Small intestine (tissue), 7 donors: ENCODE measurements around the gene MYOT. TPM values are rescaled to one million over a fixed set of nuclear protein-coding genes. Genes with fewer than 3 reads are reported as not detected.

Experiments
- DNase-seq, 2 donors: peaks; one replicate each; pipeline versions ENCODE4 v3.0.0 to v3.0.0-alpha.2; 2013
- FAIRE-seq: peaks from 2 replicates; lab custom pipeline; 2012; peaks lifted over from hg19 to GRCh38; lab: Jason Lieb, UNC
- H3K27ac ChIP-seq, 3 donors: one replicate each; pipeline ENCODE4 v1.5.1; 2013; ENCODE audit warnings: low read length in 2 of 3, mild to moderate bottlenecking in 2 of 3, control low read depth in 1 of 3, inconsistent platforms in 1 of 3, low read depth in 1 of 3, moderate library complexity in 1 of 3
- H3K27me3 ChIP-seq, 3 donors: one replicate each; pipeline ENCODE4 v1.6.1; 2013; ENCODE audit warnings: low read length in 3 of 3, inconsistent platforms in 1 of 3; ENCODE audit not compliant: control insufficient read depth in 3 of 3, insufficient read depth in 3 of 3
- H3K36me3 ChIP-seq, 3 donors: one replicate each; pipeline ENCODE4 v1.6.1; 2013; ENCODE audit warnings: low read length in 3 of 3, inconsistent platforms in 1 of 3, low read depth in 1 of 3, mild to moderate bottlenecking in 1 of 3, moderate library complexity in 1 of 3; ENCODE audit not compliant: control insufficient read depth in 3 of 3, insufficient read depth in 2 of 3
- H3K4me1 ChIP-seq, 3 donors: one replicate each; pipeline ENCODE4 v1.6.1; 2013; ENCODE audit warnings: low read length in 2 of 3, inconsistent platforms in 1 of 3, low read depth in 1 of 3, mild to moderate bottlenecking in 1 of 3, moderate library complexity in 1 of 3; ENCODE audit not compliant: control insufficient read depth in 3 of 3, insufficient read depth in 2 of 3
- H3K4me3 ChIP-seq, 3 donors: one replicate each; pipeline ENCODE4 v1.5.1; 2013; ENCODE audit warnings: low read length in 3 of 3, control low read depth in 1 of 3, inconsistent platforms in 1 of 3, low read depth in 1 of 3, mild to moderate bottlenecking in 1 of 3, moderate library complexity in 1 of 3
- H3K9me3 ChIP-seq, 2 donors: one replicate each; pipeline ENCODE4 v1.6.1; 2013; ENCODE audit warnings: low read depth in 1 of 2, low read length in 1 of 2; ENCODE audit not compliant: control insufficient read depth in 2 of 2, insufficient read depth in 1 of 2
- WGBS, 3 donors: extraction: QIAGEN DNeasy Blood & Tissue Kit; methylation state at CpG; one replicate each; pipeline ENCODE4 v1.1.7; 2013; 5-methylcytosine and 5-hydroxymethylcytosine counted together
- polyA plus RNA-seq, 4 donors: library from polyadenylated mRNA; stranded (reverse) in 3 of 4; unstranded in 1 of 4; fragments of 200-250 nt in 3 of 4; fragments of 120-200 nt in 1 of 4; gene quantifications; one replicate each; pipeline versions ENCODE4 v1.2.1 to v1.2.3, GENCODE V29; 2013
- donor health status: healthy with polysubstance abuse.
- donor health status: control.
- donor health status: control.
- donor health status: Bipolar disorder and iron deficiency.
- donor health status: healthy.

The MYOT gene
- polyA plus RNA-seq, 4 donors: 2.0 to 7.0 (median 2.5) TPM

DNA sequence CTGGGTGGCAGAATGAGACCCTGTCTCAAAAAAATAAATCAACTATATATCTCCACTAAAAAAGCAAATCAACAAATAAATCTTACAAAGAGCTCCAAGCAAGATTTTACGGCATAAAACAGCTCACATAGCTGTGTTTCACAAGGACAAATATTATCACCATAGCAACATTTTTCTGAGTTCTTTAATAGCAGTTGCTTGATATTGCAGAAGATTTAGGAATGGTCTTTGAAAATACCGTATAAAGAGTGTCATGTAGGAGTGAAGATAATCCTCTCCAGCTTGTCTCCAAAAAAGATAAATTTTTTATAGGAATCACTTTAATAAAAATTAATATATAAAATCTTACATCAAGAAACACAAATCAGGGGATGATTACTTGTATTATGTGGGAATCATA is 36.6 kb upstream of the MYOT start:
- no peaks in the 10 kb centered on the region for H3K27me3 ChIP-seq
- no peaks in the 10 kb centered on the region for H3K9me3 ChIP-seq
- WGBS, 3 donors: 80 to 90% (median 86%) methylated on average over 2 of the region's 2 CpGs
- no peak overlapping the region for H3K27ac ChIP-seq
- H3K4me3 ChIP-seq: no peak overlapping the region
- DNase-seq: no peak
- FAIRE-seq: no peak
- H3K36me3 ChIP-seq: peaks cover 0 to 2% (median 0%) of the 10 kb centered on the region in 3 donors
- no peaks in the 10 kb centered on the region for H3K4me1 ChIP-seq

DNA sequence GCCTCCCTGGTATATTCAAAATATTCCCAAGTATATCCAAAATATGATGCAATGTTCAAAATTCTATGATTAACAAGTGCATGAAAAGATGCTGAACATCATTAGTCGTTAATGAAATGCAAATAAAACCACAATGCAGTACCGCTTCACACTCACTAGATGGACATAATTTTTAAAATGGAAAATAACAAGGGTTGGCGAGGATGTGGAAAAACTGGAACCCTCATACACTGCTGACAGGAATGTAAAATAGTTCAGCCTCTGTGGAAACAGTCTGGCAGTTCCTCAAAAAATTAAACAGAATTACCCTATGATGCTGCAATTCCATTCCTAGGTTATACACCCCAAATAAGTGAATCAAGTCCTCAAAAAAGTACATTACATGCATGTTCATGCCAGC is 36.1 kb upstream of the MYOT start:
- DNase-seq (no peak), FAIRE-seq (no peak)
- WGBS, 3 donors: 83 to 92% (median 85%) methylated on average over 3 of the region's 3 CpGs
- H3K4me1 ChIP-seq: no peaks in the 10 kb centered on the region
- H3K9me3 ChIP-seq: no peaks in the 10 kb centered on the region
- no peaks in the 10 kb centered on the region for H3K27me3 ChIP-seq
- H3K4me3 ChIP-seq: no peak overlapping the region
- H3K36me3 ChIP-seq: peaks cover 0 to 2% (median 0%) of the 10 kb centered on the region in 3 donors
- no peak overlapping the region for H3K27ac ChIP-seq

DNA sequence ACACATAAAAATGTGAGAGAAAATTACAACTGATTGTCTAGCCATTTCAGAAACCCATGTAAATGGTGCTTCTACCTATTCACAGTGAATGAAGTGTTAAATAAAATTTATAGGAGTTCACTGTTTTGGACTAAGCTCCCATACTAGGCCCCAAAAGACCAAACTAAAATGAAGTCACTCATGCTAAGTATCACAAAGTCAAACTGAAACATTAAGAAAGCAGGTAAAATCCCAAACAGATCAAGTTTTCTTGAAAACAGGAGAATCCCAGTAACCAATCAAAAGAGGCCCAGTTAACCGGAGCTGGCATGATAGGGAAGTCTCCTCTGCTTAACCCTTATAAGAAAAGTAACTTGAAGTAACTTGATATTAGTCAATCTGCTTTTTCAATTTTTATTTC is 35.2 kb upstream of the MYOT start:
- H3K36me3 ChIP-seq: peaks cover 0 to 2% (median 0%) of the 10 kb centered on the region in 3 donors
- H3K27ac ChIP-seq: no peak overlapping the region
- 84 to 96% (median 93%) methylated on average over 1 of the region's 1 CpG for WGBS, 3 donors
- FAIRE-seq (no peak), DNase-seq (no peak)
- no peaks in the 10 kb centered on the region for H3K9me3 ChIP-seq
- H3K4me1 ChIP-seq: no peaks in the 10 kb centered on the region
- H3K4me3 ChIP-seq: no peak overlapping the region
- H3K27me3 ChIP-seq: no peaks in the 10 kb centered on the region

DNA sequence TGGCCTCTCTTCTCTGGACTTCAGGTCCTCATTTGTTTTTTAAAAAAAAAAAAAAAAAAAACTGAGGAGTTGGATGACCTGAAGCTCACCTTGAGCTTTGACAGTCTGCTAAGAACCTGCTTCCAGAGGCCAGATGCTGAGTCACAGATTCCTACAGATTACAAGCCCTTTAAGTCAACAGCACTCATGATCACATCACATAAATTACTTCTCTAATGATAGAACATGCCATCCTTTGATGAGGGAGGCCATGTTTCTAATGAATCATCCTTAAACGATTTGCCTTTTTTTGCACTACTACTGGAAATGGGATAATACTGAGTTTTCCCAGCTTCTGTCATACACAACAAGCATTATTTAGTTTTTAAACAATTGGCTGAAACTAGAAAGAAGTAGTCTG is 34.2 kb upstream of the MYOT start:
- FAIRE-seq: peak; percentile 87
- H3K9me3 ChIP-seq: no peaks in the 10 kb centered on the region
- H3K4me3 ChIP-seq: no peak overlapping the region
- 16 to 47% (median 31%) methylated on average over 1 of the region's 1 CpG for WGBS, 3 donors
- no peaks in the 10 kb centered on the region for H3K4me1 ChIP-seq
- H3K27me3 ChIP-seq: no peaks in the 10 kb centered on the region
- H3K27ac ChIP-seq: no peak overlapping the region
- H3K36me3 ChIP-seq: peaks cover 0 to 2% (median 0%) of the 10 kb centered on the region in 3 donors
- DNase-seq: peak; percentile 70 to 88

- Histone ChIP-seq H3K27ac (no peak overlapping the region), H3K36me3 (peaks cover 0 to 2% (median 0%) of the 10 kb centered on the region in 3 donors), H3K9me3 (no peaks in the 10 kb centered on the region), H3K4me1 (no peaks in the 10 kb centered on the region), H3K27me3 (no peaks in the 10 kb centered on the region), H3K4me3 (no peak overlapping the region)
- WGBS, 3 donors: 65 to 92% (median 91%) methylated on average over 4 of the region's 4 CpGs
- no peak for FAIRE-seq
- DNase-seq: no peak
Observed at GRCh38 chr5:137834498-137835049, 33.1 kb upstream of the MYOT start.

DNA sequence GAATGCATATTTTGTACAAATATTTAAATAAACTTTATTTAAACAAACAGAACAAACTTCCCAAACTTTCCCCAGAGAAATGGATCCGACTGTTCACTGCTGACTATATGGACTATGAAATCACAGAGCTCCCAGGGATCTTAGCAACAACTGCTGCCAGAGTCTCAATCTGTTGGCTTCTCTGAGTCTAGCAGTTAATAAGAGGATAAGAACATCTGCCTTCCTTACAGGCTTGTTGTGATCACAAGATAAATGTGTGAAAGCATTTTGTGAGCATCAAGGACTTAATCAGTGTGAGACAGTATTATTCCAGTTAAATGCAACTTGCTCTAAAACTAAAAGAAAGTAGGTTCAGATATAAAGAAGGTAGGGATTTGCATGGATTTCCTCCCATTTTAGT is 31.4 kb upstream of the MYOT start:
- WGBS, 3 donors: 69 to 79% (median 72%) methylated on average over 1 of the region's 1 CpG
- FAIRE-seq: no peak

DNA sequence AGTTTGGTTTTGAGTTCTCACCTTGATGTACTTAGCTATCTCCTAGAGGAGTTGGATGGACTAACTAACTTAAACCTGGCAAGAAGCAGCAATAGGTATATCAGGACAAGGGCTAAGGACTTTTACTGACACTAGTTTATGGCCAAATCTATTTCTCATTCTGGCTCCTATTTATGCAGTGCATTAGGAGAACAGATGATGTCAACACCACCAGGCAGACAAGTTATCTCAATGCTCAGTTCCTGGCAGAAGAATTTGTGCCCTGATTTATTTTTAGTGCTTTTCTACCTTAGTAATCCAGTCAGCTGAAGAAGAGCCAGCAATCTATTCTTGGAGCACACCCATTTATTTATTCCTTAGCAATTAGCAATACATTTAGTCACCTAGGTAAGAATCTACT is 30.7 kb upstream of the MYOT start:
- no peaks in the 10 kb centered on the region for H3K4me1 ChIP-seq
- H3K27me3 ChIP-seq: no peaks in the 10 kb centered on the region
- DNase-seq (no peak), FAIRE-seq (no peak)
- no peak overlapping the region for H3K4me3 ChIP-seq
- H3K27ac ChIP-seq: no peak overlapping the region
- H3K9me3 ChIP-seq: no peaks in the 10 kb centered on the region
- peaks cover 0 to 2% (median 0%) of the 10 kb centered on the region in 3 donors for H3K36me3 ChIP-seq

More for the DNA sequence above, 31.4 kb upstream of the MYOT start:
- H3K36me3 ChIP-seq: peaks cover 0 to 2% (median 0%) of the 10 kb centered on the region in 3 donors
- H3K27ac ChIP-seq: no peak overlapping the region
- DNase-seq: no peak
- no peak overlapping the region for H3K4me3 ChIP-seq
- no peaks in the 10 kb centered on the region for H3K4me1 ChIP-seq
- H3K27me3 ChIP-seq: no peaks in the 10 kb centered on the region
- no peaks in the 10 kb centered on the region for H3K9me3 ChIP-seq

- 52 to 74% (median 70%) methylated on average over 2 of the region's 2 CpGs for WGBS, 3 donors
- Histone ChIP-seq H3K36me3 (peaks cover 0 to 2% (median 0%) of the 10 kb centered on the region in 3 donors), H3K27me3 (no peaks in the 10 kb centered on the region), H3K4me1 (no peaks in the 10 kb centered on the region), H3K9me3 (no peaks in the 10 kb centered on the region), H3K27ac (no peak overlapping the region), H3K4me3 (no peak overlapping the region)
- FAIRE-seq: no peak
- peak in 1 of 2 donors; percentile 55 for DNase-seq
Observed at GRCh38 chr5:137837491-137838394, 29.9 kb upstream of the MYOT start.
